GM23248 (cell line): Measurements from ENCODE around the gene FAM8A1.

Experiments used
- EZH2 ChIP-seq: fragments of 200-600 bp; sonication (generic); IDR thresholded peaks from 2 replicates; pipeline ENCODE4 v1.6.1; 2018; ENCODE audit warnings: antibody characterized with exemption, mild to moderate bottlenecking; ENCODE audit not compliant: insufficient read depth, poor library complexity, severe bottlenecking
- EZH2phosphoT487 ChIP-seq: fragments of 200-600 bp; sonication (generic); IDR thresholded peaks from 2 replicates; pipeline ENCODE4 v1.6.1; 2018; ENCODE audit warnings: antibody characterized with exemption, moderate library complexity, mild to moderate bottlenecking, low read depth; ENCODE audit not compliant: insufficient read depth

GRCh38 chr6:17577059-17577458 lies 23.0 kb upstream of the FAM8A1 start:
- no peak for TF ChIP-seq EZH2
- TF ChIP-seq EZH2phosphoT487, result no peak
